Measurements from ENCODE around the gene NCOA5. TPM values are rescaled to one million over a fixed set of nuclear protein-coding genes. Genes with fewer than 3 reads are reported as not detected.

The NCOA5 gene
- total RNA-seq, 2 donors from 2014 or later: 18.2 to 19.2 TPM

DNA sequence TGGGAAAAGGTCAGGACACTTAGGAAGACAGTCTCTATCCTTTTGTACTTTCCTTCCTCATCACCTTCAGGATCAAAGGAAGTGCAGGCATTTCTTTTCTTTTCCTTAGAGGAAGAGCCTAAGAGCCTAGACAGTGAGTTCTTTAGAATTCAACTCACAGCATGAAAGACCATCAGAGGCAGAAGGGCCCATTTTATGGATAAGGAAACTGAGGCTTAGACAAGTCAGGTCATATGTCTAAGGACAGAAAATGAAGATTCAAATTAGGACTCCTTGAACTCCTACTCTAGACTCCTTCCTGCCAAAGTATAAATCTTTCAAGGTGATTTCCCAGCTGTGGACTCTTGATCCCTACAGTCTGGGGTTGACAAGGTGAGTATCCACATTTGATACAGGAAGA lies 39.9 kb downstream of the NCOA5 start:
- Mint-ChIP-seq H3K4me1 (ENCODE audit: low read depth) (no peaks in the 10 kb centered on the region), H3K4me3 (no peak overlapping the region), H3K36me3 (ENCODE audit: insufficient read depth in 2 of 2) (no peaks in the 10 kb centered on the region), H3K27me3 (ENCODE audit: low read depth) (peaks cover 13% of the 10 kb centered on the region), H3K27ac (no peak overlapping the region), H3K9me3 (no peaks in the 10 kb centered on the region)
- DNase-seq (no peak), ATAC-seq (replicated peaks in 1 of 2) (no peak)

DNA sequence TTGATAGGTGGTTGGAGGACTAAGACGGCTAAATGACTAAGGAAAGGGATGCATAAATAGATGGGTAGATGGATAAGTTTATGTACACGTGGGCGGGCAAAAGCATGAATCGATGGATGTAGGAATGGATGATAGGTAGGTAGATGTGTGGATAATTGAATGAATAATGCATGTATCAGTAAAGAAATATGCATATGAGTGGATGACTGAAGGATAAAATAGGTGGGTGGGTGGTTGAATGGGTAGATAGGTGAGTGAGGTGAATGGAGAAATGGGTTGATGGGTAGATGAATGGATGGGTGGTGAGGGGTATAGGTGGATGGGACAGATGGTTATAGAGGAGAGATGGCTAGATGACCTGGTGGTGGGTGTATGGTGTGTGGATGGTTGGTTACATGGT lies 40.6 kb downstream of the NCOA5 start:
- no peak for ATAC-seq (replicated peaks in 1 of 2)
- peaks cover 16% of the 10 kb centered on the region for H3K27me3 Mint-ChIP-seq (ENCODE audit: low read depth)

DNA sequence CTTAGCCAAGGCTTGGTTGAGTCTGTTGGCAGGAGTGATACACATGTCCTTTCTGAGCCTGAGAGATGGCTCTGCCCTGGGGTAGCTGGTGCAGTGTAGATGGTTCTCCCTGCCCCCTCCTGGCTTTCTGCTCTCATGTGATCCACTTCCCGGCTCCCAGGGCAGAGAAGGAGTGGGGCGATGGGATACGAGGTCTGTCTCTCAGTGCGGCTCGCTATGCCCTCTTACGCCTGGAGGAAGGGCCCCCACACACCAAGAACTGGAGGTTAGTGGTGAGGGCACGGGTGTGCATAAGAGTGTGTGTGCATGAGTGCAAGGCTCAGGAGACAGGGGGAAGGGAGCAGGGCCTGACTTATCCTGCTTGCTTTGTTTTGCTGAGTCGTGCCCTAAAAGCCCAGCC lies 41.9 kb downstream of the NCOA5 start:
- H3K9me3 Mint-ChIP-seq: no peaks in the 10 kb centered on the region
- H3K4me1 Mint-ChIP-seq (ENCODE audit: low read depth): no peaks in the 10 kb centered on the region
- no peak for DNase-seq
- H3K27ac Mint-ChIP-seq: no peak overlapping the region
- H3K27me3 Mint-ChIP-seq (ENCODE audit: low read depth): peaks cover 22% of the 10 kb centered on the region
- no peaks in the 10 kb centered on the region for H3K36me3 Mint-ChIP-seq (ENCODE audit: insufficient read depth in 2 of 2)
- no peak overlapping the region for H3K4me3 Mint-ChIP-seq
- ATAC-seq (replicated peaks in 1 of 2): no peak

More for the DNA sequence above, 40.6 kb downstream of the NCOA5 start:
- no peaks in the 10 kb centered on the region for H3K36me3 Mint-ChIP-seq (ENCODE audit: insufficient read depth in 2 of 2)
- no peaks in the 10 kb centered on the region for H3K9me3 Mint-ChIP-seq
- DNase-seq: no peak
- H3K27ac Mint-ChIP-seq: no peak overlapping the region
- no peaks in the 10 kb centered on the region for H3K4me1 Mint-ChIP-seq (ENCODE audit: low read depth)
- H3K4me3 Mint-ChIP-seq: no peak overlapping the region

- no peak overlapping the region for H3K4me3 Mint-ChIP-seq
- no peaks in the 10 kb centered on the region for H3K4me1 Mint-ChIP-seq (ENCODE audit: low read depth)
- H3K9me3 Mint-ChIP-seq: no peaks in the 10 kb centered on the region
- H3K27ac Mint-ChIP-seq: no peak overlapping the region
- H3K36me3 Mint-ChIP-seq (ENCODE audit: insufficient read depth in 2 of 2): no peaks in the 10 kb centered on the region
- peaks cover 33% of the 10 kb centered on the region for H3K27me3 Mint-ChIP-seq (ENCODE audit: low read depth)
- no peak for ATAC-seq (replicated peaks in 1 of 2)
- DNase-seq: no peak
These were observed 43.0 kb downstream of the NCOA5 start for GRCh38 chr20:46046588-46047310.

DNA sequence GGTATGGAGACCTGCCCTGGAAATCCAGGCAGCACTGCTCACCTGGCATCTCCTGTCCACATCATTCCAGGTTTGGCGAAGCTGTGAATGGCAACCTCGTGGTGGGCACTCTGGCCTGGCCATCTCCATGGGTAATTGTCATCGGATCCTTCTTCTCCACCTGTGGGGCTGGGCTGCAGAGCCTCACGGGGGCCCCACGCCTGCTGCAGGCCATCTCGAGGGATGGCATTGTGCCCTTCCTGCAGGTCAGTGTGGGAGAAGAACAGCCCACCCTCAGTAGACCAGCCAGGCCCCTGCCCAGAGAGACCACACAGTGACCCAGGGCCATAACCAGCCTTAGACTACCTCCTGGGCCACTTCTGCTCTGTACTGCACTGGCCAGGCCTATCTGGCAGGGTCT lies 44.9 kb downstream of the NCOA5 start:
- DNase-seq: no peak
- H3K4me1 Mint-ChIP-seq (ENCODE audit: low read depth): no peaks in the 10 kb centered on the region
- no peaks in the 10 kb centered on the region for H3K36me3 Mint-ChIP-seq (ENCODE audit: insufficient read depth in 2 of 2)
- no peaks in the 10 kb centered on the region for H3K9me3 Mint-ChIP-seq
- no peak overlapping the region for H3K4me3 Mint-ChIP-seq
- no peak for ATAC-seq (replicated peaks in 1 of 2)
- no peak overlapping the region for H3K27ac Mint-ChIP-seq
- H3K27me3 Mint-ChIP-seq (ENCODE audit: low read depth): peaks cover 40% of the 10 kb centered on the region

- no peak for DNase-seq
- H3K27me3 Mint-ChIP-seq (ENCODE audit: low read depth): peaks cover 40% of the 10 kb centered on the region
- H3K36me3 Mint-ChIP-seq (ENCODE audit: insufficient read depth in 2 of 2): no peaks in the 10 kb centered on the region
- H3K4me1 Mint-ChIP-seq (ENCODE audit: low read depth): no peaks in the 10 kb centered on the region
- no peak overlapping the region for H3K4me3 Mint-ChIP-seq
- ATAC-seq (replicated peaks in 1 of 2): no peak
- no peak overlapping the region for H3K27ac Mint-ChIP-seq
- no peaks in the 10 kb centered on the region for H3K9me3 Mint-ChIP-seq
These were observed 46.2 kb downstream of the NCOA5 start for GRCh38 chr20:46043556-46043955.

DNA sequence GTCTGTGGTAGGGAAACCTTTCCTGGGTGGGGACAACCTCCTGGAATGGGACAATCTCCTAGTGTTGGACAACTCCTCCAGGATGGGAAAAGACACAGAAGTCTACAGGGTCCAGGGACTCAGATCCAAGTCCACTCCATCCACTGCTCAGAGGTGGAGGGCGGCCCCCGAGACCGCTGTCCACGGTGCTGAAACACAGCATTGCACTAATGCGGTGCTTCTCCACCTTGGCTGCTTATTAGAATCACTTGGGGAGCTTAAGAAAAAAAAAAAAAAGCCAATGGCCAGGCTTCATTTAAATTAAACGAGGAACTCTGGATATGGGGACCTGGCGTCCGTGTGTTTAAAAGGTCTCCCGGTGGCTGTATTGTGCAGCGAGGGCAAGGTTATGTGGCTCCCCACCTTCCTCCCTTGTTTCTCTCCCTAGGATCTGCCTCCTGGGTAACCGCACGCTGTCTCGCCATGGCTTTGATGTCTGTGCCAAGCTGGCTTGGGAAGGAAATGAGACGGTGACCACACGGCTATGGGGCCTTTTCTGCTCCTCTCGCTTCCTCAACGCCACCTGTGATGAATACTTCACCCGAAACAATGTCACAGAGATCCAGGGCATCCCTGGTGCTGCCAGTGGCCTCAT lies 48.7 kb downstream of the NCOA5 start:
- no peaks in the 10 kb centered on the region for H3K4me1 Mint-ChIP-seq (ENCODE audit: low read depth)
- no peaks in the 10 kb centered on the region for H3K9me3 Mint-ChIP-seq
- DNase-seq (peak; percentile 55 to 63), ATAC-seq (replicated peaks in 1 of 2) (no peak)
- no peak overlapping the region for H3K4me3 Mint-ChIP-seq
- no peaks in the 10 kb centered on the region for H3K36me3 Mint-ChIP-seq (ENCODE audit: insufficient read depth in 2 of 2)
- no peak overlapping the region for H3K27ac Mint-ChIP-seq
- peaks cover 37% of the 10 kb centered on the region for H3K27me3 Mint-ChIP-seq (ENCODE audit: low read depth)

- DNase-seq (no peak), ATAC-seq (replicated peaks in 1 of 2) (no peak)
- Mint-ChIP-seq H3K4me3 (no peak overlapping the region), H3K27me3 (ENCODE audit: low read depth) (peaks cover 47% of the 10 kb centered on the region), H3K36me3 (ENCODE audit: insufficient read depth in 2 of 2) (no peaks in the 10 kb centered on the region), H3K27ac (no peak overlapping the region), H3K9me3 (no peaks in the 10 kb centered on the region), H3K4me1 (ENCODE audit: low read depth) (no peaks in the 10 kb centered on the region)
These were observed 52.7 kb downstream of the NCOA5 start for GRCh38 chr20:46037036-46037435.

GRCh38 chr20:46036370-46036769 lies 53.4 kb downstream of the NCOA5 start:
- no peaks in the 10 kb centered on the region for H3K4me1 Mint-ChIP-seq (ENCODE audit: low read depth)
- no peak overlapping the region for H3K27ac Mint-ChIP-seq
- H3K9me3 Mint-ChIP-seq: no peaks in the 10 kb centered on the region
- peaks cover 41% of the 10 kb centered on the region for H3K27me3 Mint-ChIP-seq (ENCODE audit: low read depth)
- no peaks in the 10 kb centered on the region for H3K36me3 Mint-ChIP-seq (ENCODE audit: insufficient read depth in 2 of 2)
- no peak for DNase-seq
- no peak overlapping the region for H3K4me3 Mint-ChIP-seq
- no peak for ATAC-seq (replicated peaks in 1 of 2)

- Mint-ChIP-seq H3K36me3 (ENCODE audit: insufficient read depth in 2 of 2) (no peaks in the 10 kb centered on the region), H3K4me3 (no peak overlapping the region), H3K4me1 (ENCODE audit: low read depth) (no peaks in the 10 kb centered on the region), H3K27me3 (ENCODE audit: low read depth) (peaks cover 38% of the 10 kb centered on the region), H3K9me3 (no peaks in the 10 kb centered on the region), H3K27ac (no peak overlapping the region)
- ATAC-seq (replicated peaks in 1 of 2) (no peak), DNase-seq (no peak)
These were observed 54.0 kb downstream of the NCOA5 start for GRCh38 chr20:46035713-46036112.

DNA sequence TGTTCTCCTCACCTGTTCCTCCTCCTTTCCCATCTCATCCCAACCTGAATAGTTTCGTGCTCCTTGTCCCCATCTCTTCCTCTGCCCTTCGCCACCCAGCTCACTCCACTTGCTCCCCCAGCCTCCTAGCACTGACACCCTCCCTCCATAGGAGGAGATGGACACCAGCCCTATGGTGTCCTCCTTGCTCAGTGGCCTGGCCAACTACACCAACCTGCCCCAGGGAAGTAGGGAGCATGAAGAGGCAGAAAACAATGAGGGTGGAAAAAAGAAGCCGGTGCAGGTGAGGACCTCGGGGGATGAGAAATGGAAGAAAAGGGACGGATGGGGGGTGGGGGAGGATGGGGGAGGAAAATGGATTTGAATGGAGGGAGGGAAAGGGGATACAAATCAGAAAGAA lies 54.5 kb downstream of the NCOA5 start:
- Mint-ChIP-seq H3K27me3 (ENCODE audit: low read depth) (peaks cover 33% of the 10 kb centered on the region), H3K27ac (no peak overlapping the region), H3K4me1 (ENCODE audit: low read depth) (no peaks in the 10 kb centered on the region), H3K9me3 (no peaks in the 10 kb centered on the region), H3K36me3 (ENCODE audit: insufficient read depth in 2 of 2) (no peaks in the 10 kb centered on the region), H3K4me3 (no peak overlapping the region)
- DNase-seq (no peak), ATAC-seq (replicated peaks in 1 of 2) (no peak)

- Mint-ChIP-seq H3K36me3 (ENCODE audit: insufficient read depth in 2 of 2) (no peaks in the 10 kb centered on the region), H3K9me3 (no peaks in the 10 kb centered on the region), H3K4me3 (no peak overlapping the region), H3K27me3 (ENCODE audit: low read depth) (peaks cover 42% of the 10 kb centered on the region), H3K4me1 (ENCODE audit: low read depth) (no peaks in the 10 kb centered on the region), H3K27ac (no peak overlapping the region)
- DNase-seq (no peak), ATAC-seq (replicated peaks in 1 of 2) (no peak)
These were observed 55.7 kb downstream of the NCOA5 start for GRCh38 chr20:46034039-46034438.

GRCh38 chr20:46031701-46032254 lies 58.0 kb downstream of the NCOA5 start:
- H3K27ac Mint-ChIP-seq: no peak overlapping the region
- H3K9me3 Mint-ChIP-seq: no peaks in the 10 kb centered on the region
- ATAC-seq (replicated peaks in 1 of 2): no peak
- H3K27me3 Mint-ChIP-seq (ENCODE audit: low read depth): peaks cover 54% of the 10 kb centered on the region
- DNase-seq: no peak
- H3K4me1 Mint-ChIP-seq (ENCODE audit: low read depth): no peaks in the 10 kb centered on the region
- H3K4me3 Mint-ChIP-seq: no peak overlapping the region
- H3K36me3 Mint-ChIP-seq (ENCODE audit: insufficient read depth in 2 of 2): no peaks in the 10 kb centered on the region

Data from activated T-cell treated with anti-CD3 and anti-CD28 coated beads, Interleukin-2, amount 50 U/mL, for 72 hours (primary cell).